Neural progenitor cell (in vitro differentiated cells): ENCODE results near the gene TCEAL8. TPM values are rescaled to one million over a fixed set of nuclear protein-coding genes. Genes with fewer than 3 reads are reported as not detected.

Source experiments
- DNase-seq: peaks from one replicate; pipeline ENCODE4 v3.0.0-alpha.2; 2016; ENCODE audit warnings: low spot score
- H2AFZ ChIP-seq: fragments of 200-600 bp; sonication (generic); replicated peaks from 2 replicates; pipeline ENCODE4 v1.6.1; 2016; ENCODE audit warnings: antibody characterized with exemption
- H3F3A ChIP-seq: fragments of 200-600 bp; sonication (generic); 2 replicates; pipeline ENCODE4 v1.6.1; 2016; ENCODE audit warnings: antibody characterized with exemption, low read depth
- H3K27ac ChIP-seq: fragments of 200-600 bp; sonication (generic); 2 replicates; pipeline ENCODE4 v1.5.1; 2016; ENCODE audit warnings: mild to moderate bottlenecking
- H3K27me3 ChIP-seq: fragments of 200-600 bp; sonication (generic); 2 replicates; pipeline ENCODE4 v1.6.1; 2016; ENCODE audit warnings: mild to moderate bottlenecking, moderate library complexity
- H3K36me3 ChIP-seq: fragments of 200-600 bp; sonication (generic); 2 replicates; pipeline ENCODE4 v1.5.1; 2016
- H3K4me1 ChIP-seq: fragments of 200-600 bp; sonication (generic); 2 replicates; pipeline ENCODE4 v1.6.1; 2016; ENCODE audit warnings: mixed run types
- H3K4me2 ChIP-seq: fragments of 200-600 bp; sonication (generic); 2 replicates; pipeline ENCODE4 v1.6.1; 2016
- H3K4me3 ChIP-seq: fragments of 200-600 bp; sonication (generic); 2 replicates; pipeline ENCODE4 v1.5.1; 2016
- H3K79me2 ChIP-seq: fragments of 200-600 bp; sonication (generic); 2 replicates; pipeline ENCODE4 v1.6.1; 2016; ENCODE audit warnings: low read depth
- H3K9ac ChIP-seq: fragments of 200-600 bp; sonication (generic); 2 replicates; pipeline ENCODE4 v1.6.1; 2016
- H3K9me3 ChIP-seq: fragments of 200-600 bp; sonication (generic); 2 replicates; pipeline ENCODE4 v1.5.1; 2016; ENCODE audit warnings: low read depth
- H4K20me1 ChIP-seq: fragments of 200-600 bp; sonication (generic); 2 replicates; pipeline ENCODE4 v1.6.1; 2016; ENCODE audit warnings: low read depth
- H3K27ac Mint-ChIP-seq: 3 replicates; pipeline ENCODE4 v1.8.0; 2021; ENCODE audit warnings: mixed read lengths
- H3K27me3 Mint-ChIP-seq: 2 replicates; pipeline ENCODE4 v1.8.0; 2022; ENCODE audit warnings: low read depth, mild to moderate bottlenecking, inconsistent platforms, moderate library complexity, mixed read lengths; ENCODE audit not compliant: insufficient read depth
- H3K36me3 Mint-ChIP-seq: 3 replicates; pipeline ENCODE4 v1.8.0; 2021; ENCODE audit warnings: mixed read lengths
- H3K4me1 Mint-ChIP-seq: 3 replicates; pipeline ENCODE4 v1.8.0; 2021; ENCODE audit warnings: mixed read lengths
- H3K4me3 Mint-ChIP-seq: 3 replicates; pipeline ENCODE4 v1.8.0; 2021; ENCODE audit warnings: mild to moderate bottlenecking, moderate library complexity, mixed read lengths
- H3K9me3 Mint-ChIP-seq: 3 replicates; pipeline ENCODE4 v1.8.0; 2020; ENCODE audit warnings: mixed read lengths
- EZH2 ChIP-seq: fragments of 200-600 bp; sonication (generic); IDR thresholded peaks from 2 replicates; pipeline ENCODE4 v1.6.1; 2017; ENCODE audit warnings: antibody characterized with exemption, mild to moderate bottlenecking, moderate library complexity
- EZH2phosphoT487 ChIP-seq: fragments of 200-600 bp; sonication (generic); IDR thresholded peaks from 2 replicates; pipeline ENCODE4 v1.6.1; 2017; ENCODE audit warnings: antibody characterized with exemption
- total RNA-seq: library from RNA; depleted of rRNA; stranded (reverse); fragments of >200 nt; gene quantifications from 2 replicates; pipeline ENCODE4 v1.2.3, GENCODE V29; 2015; ENCODE audit warnings: low replicate concordance
- TF ChIP-seq, protein P1 (sequence below): fragments of 200-600 bp; sonication (generic); IDR thresholded peaks from 2 replicates; pipeline ENCODE4 v1.5.1; 2017; ENCODE audit warnings: antibody characterized with exemption, mild to moderate bottlenecking

Gene TCEAL8
- total RNA-seq, 1 donor from 2014 or later, result 160 TPM

DNA sequence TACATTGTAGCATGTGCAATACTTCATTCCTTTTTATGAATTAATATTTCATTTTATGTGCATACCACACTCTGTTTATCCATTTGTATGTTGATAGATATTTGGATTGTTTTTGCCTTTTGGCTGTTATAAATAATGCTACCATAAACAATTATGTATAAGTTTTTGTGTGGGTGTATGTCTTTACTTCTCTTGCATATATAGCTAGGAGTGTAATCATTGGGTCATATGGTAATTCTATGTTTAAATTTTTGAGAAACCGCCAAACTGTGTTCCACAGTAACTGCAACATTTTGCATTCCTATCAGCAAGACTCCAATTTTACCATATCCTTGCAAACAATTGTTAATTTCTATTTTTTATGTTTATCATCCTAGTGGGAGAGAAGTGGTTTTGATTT, 24.7 kb upstream of the TCEAL8 start:
- Mint-ChIP-seq H3K9me3 (peaks cover 4% of the 10 kb centered on the region), H3K27ac (no peak overlapping the region), H3K36me3 (no peaks in the 10 kb centered on the region), H3K27me3 (peaks cover 7% of the 10 kb centered on the region), H3K4me1 (peaks cover 2% of the 10 kb centered on the region), H3K4me3 (no peak overlapping the region)
- Histone ChIP-seq H3K9ac (no peak overlapping the region), H4K20me1 (no peaks in the 10 kb centered on the region), H3K36me3 (no peaks in the 10 kb centered on the region), H3K79me2 (no peaks in the 10 kb centered on the region), H3F3A (no peaks in the 10 kb centered on the region), H3K27me3 (no peaks in the 10 kb centered on the region), H2AFZ (no peak overlapping the region), H3K4me2 (no peak overlapping the region), H3K4me3 (no peak overlapping the region), H3K4me1 (no peaks in the 10 kb centered on the region), H3K9me3 (no peaks in the 10 kb centered on the region), H3K27ac (no peak overlapping the region)
- TF ChIP-seq, protein P1, sequence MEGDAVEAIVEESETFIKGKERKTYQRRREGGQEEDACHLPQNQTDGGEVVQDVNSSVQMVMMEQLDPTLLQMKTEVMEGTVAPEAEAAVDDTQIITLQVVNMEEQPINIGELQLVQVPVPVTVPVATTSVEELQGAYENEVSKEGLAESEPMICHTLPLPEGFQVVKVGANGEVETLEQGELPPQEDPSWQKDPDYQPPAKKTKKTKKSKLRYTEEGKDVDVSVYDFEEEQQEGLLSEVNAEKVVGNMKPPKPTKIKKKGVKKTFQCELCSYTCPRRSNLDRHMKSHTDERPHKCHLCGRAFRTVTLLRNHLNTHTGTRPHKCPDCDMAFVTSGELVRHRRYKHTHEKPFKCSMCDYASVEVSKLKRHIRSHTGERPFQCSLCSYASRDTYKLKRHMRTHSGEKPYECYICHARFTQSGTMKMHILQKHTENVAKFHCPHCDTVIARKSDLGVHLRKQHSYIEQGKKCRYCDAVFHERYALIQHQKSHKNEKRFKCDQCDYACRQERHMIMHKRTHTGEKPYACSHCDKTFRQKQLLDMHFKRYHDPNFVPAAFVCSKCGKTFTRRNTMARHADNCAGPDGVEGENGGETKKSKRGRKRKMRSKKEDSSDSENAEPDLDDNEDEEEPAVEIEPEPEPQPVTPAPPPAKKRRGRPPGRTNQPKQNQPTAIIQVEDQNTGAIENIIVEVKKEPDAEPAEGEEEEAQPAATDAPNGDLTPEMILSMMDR, result no peak
- TF ChIP-seq EZH2 (no peak), EZH2phosphoT487 (no peak)
- no peak for DNase-seq

DNA sequence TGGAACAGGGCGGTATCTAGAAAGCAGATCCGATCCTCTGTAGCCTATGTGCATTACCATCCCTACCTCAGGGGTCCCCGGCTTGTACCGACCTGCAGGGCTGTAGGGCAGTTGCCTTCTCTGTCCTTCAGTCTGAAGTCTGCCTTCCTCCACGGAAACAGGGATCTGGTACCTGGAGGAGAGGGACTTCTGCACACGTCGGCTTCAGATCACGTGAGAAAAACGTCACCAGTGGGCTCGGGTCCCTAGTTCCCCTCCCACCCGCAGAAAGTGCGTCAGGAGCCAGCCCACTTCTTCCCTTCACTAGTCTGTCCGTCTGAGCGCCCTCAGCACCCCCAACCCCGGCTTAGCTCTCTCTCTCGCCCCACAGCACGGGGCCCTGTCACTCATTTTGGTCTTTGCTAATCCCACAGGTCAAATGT, 21.6 kb upstream of the TCEAL8 start, which contains the start of gene TCEAL5:
TSS of gene TCEAL5 (minus strand) at position 170 of the 422 bp plus-strand sequence. CDS start 2,187 bp downstream, outside the sequence.
- H3K9ac ChIP-seq, result no peak within 1 kb of the TSS
- no peaks in the 10 kb centered on the region for H3F3A ChIP-seq
- no peak within 1 kb of the TSS for H3K27ac ChIP-seq
- peaks cover 2% of the 10 kb centered on the region for H3K4me1 Mint-ChIP-seq
- TF ChIP-seq EZH2phosphoT487 (no peak), EZH2 (no peak)
- TF ChIP-seq, protein P1, result no peak
- no peak within 1 kb of the TSS for H3K27ac Mint-ChIP-seq
- H3K4me2 ChIP-seq, result no peak within 1 kb of the TSS
- H4K20me1 ChIP-seq, result no peaks in the 10 kb centered on the region
- no peak for DNase-seq
- no peaks in the 10 kb centered on the region for H3K36me3 Mint-ChIP-seq
- no peak within 1 kb of the TSS for H3K4me3 ChIP-seq
- H3K36me3 ChIP-seq, result no peaks in the 10 kb centered on the region
- H3K4me1 ChIP-seq, result no peaks in the 10 kb centered on the region
- H3K27me3 ChIP-seq, result no peaks in the 10 kb centered on the region
- H3K4me3 Mint-ChIP-seq, result peak within 1 kb of the TSS; percentile 70
- H3K79me2 ChIP-seq, result no peaks in the 10 kb centered on the region
- no peaks in the 10 kb centered on the region for H3K9me3 ChIP-seq
- no peak within 1 kb of the TSS for H2AFZ ChIP-seq
- H3K9me3 Mint-ChIP-seq, result no peaks in the 10 kb centered on the region
- peaks cover 4% of the 10 kb centered on the region for H3K27me3 Mint-ChIP-seq

- H2AFZ ChIP-seq, result no peak overlapping the region
- peaks cover 4% of the 10 kb centered on the region for H3K27me3 Mint-ChIP-seq
- no peaks in the 10 kb centered on the region for H3K36me3 ChIP-seq
- H3F3A ChIP-seq, result no peaks in the 10 kb centered on the region
- no peak overlapping the region for H3K9ac ChIP-seq
- no peak overlapping the region for H3K27ac ChIP-seq
- H3K79me2 ChIP-seq, result no peaks in the 10 kb centered on the region
- H3K27ac Mint-ChIP-seq, result no peak overlapping the region
- no peaks in the 10 kb centered on the region for H3K9me3 ChIP-seq
- H3K4me1 Mint-ChIP-seq, result peaks cover 2% of the 10 kb centered on the region
- no peaks in the 10 kb centered on the region for H3K27me3 ChIP-seq
- H3K36me3 Mint-ChIP-seq, result no peaks in the 10 kb centered on the region
- no peak overlapping the region for H3K4me3 ChIP-seq
- no peak for DNase-seq
- no peaks in the 10 kb centered on the region for H4K20me1 ChIP-seq
- H3K4me2 ChIP-seq, result no peak overlapping the region
- no peaks in the 10 kb centered on the region for H3K4me1 ChIP-seq
- TF ChIP-seq EZH2, result no peak
- TF ChIP-seq EZH2phosphoT487, result no peak
- TF ChIP-seq, protein P1, result no peak
- H3K9me3 Mint-ChIP-seq, result no peaks in the 10 kb centered on the region
- peak overlapping the region; percentile 70 for H3K4me3 Mint-ChIP-seq
These were observed 21.1 kb upstream of the TCEAL8 start for GRCh38 chrX:103275947-103276567.
